GM23248 (cell line): ENCODE data around the gene DDX27. TPM values are rescaled to one million over a fixed set of nuclear protein-coding genes. Genes with fewer than 3 reads are reported as not detected.
"Not testable (repeated sequence)": the region's sequence is repeated elsewhere in the genome, so short reads cannot be mapped to it uniquely, and the experiment has no call there.

Experiments used
- DNase-seq: peaks from one replicate; pipeline ENCODE4 v3.0.0-alpha.2; 2015
- H2AFZ ChIP-seq: fragments of 200-600 bp; sonication (generic); 2 replicates; pipeline ENCODE4 v1.6.1; 2016; ENCODE audit warnings: antibody characterized with exemption
- H3F3A ChIP-seq: fragments of 200-600 bp; sonication (generic); 2 replicates; pipeline ENCODE4 v1.6.1; 2016; ENCODE audit warnings: mild to moderate bottlenecking, antibody characterized with exemption, mixed run types; ENCODE audit not compliant: insufficient read depth
- H3K27ac ChIP-seq: fragments of 200-600 bp; sonication (generic); 2 replicates; pipeline ENCODE4 v1.5.1; 2016; ENCODE audit warnings: mild to moderate bottlenecking
- H3K27me3 ChIP-seq: fragments of 200-600 bp; sonication (generic); replicated peaks from 2 replicates; pipeline ENCODE4 v1.6.1; 2016; ENCODE audit warnings: mild to moderate bottlenecking; ENCODE audit not compliant: insufficient read depth
- H3K36me3 ChIP-seq: fragments of 200-600 bp; sonication (generic); 2 replicates; pipeline ENCODE4 v1.6.1; 2016; ENCODE audit warnings: low read depth, mild to moderate bottlenecking
- H3K4me1 ChIP-seq: fragments of 200-600 bp; sonication (generic); 2 replicates; pipeline ENCODE4 v1.6.1; 2016; ENCODE audit warnings: mild to moderate bottlenecking; ENCODE audit not compliant: insufficient read depth
- H3K4me2 ChIP-seq: fragments of 200-600 bp; sonication (generic); one replicate; pipeline ENCODE4 v1.6.1; 2016; ENCODE audit warnings: mild to moderate bottlenecking; ENCODE audit not compliant: unreplicated experiment
- H3K4me3 ChIP-seq: fragments of 200-600 bp; sonication (generic); 2 replicates; pipeline ENCODE4 v1.5.1; 2016; ENCODE audit warnings: mild to moderate bottlenecking
- H3K79me2 ChIP-seq: fragments of 200-600 bp; sonication (generic); 2 replicates; pipeline ENCODE4 v1.6.1; 2016; ENCODE audit warnings: mild to moderate bottlenecking; ENCODE audit not compliant: insufficient read depth
- H3K9ac ChIP-seq: fragments of 200-600 bp; sonication (generic); 2 replicates; pipeline ENCODE4 v1.6.1; 2016; ENCODE audit warnings: mild to moderate bottlenecking
- H3K9me2 ChIP-seq: fragments of 200-600 bp; sonication (generic); 2 replicates; pipeline ENCODE4 v1.6.1; 2016; ENCODE audit warnings: mixed run types, mild to moderate bottlenecking, moderate library complexity; ENCODE audit not compliant: insufficient read depth
- H3K9me3 ChIP-seq: fragments of 200-600 bp; sonication (generic); one replicate; pipeline ENCODE4 v1.6.1; 2017; ENCODE audit warnings: low read depth
- H4K20me1 ChIP-seq: fragments of 200-600 bp; sonication (generic); 2 replicates; pipeline ENCODE4 v1.6.0; 2016; ENCODE audit not compliant: insufficient read depth
- EZH2 ChIP-seq: fragments of 200-600 bp; sonication (generic); IDR thresholded peaks from 2 replicates; pipeline ENCODE4 v1.6.1; 2018; ENCODE audit warnings: antibody characterized with exemption, mild to moderate bottlenecking; ENCODE audit not compliant: insufficient read depth, poor library complexity, severe bottlenecking
- EZH2phosphoT487 ChIP-seq: fragments of 200-600 bp; sonication (generic); IDR thresholded peaks from 2 replicates; pipeline ENCODE4 v1.6.1; 2018; ENCODE audit warnings: antibody characterized with exemption, moderate library complexity, mild to moderate bottlenecking, low read depth; ENCODE audit not compliant: insufficient read depth
- WGBS, 2 experiments: methylation state at CpG; one replicate each; pipeline ENCODE4 v1.1.6; 2015 to 2017; ENCODE audit warnings: low lambda C conversion rate in 2 of 2, low coverage in 1 of 2; ENCODE audit errors: missing lambda C conversion rate in 2 of 2; 5-methylcytosine and 5-hydroxymethylcytosine counted together
- in situ Hi-C: fragments of 300-500 bp; cut with MboI; formaldehyde crosslinking; loops from 2 replicates; pipeline ENCODE4 v1.15.0; 2020
- polyA plus RNA-seq: library from polyadenylated mRNA; unstranded; fragments of >200 nt; fragmentation: Nextera tagmentation; extraction: Ambion mirVana; gene quantifications from 2 replicates; pipeline ENCODE4 v1.2.1, GENCODE V29; 2016
- total RNA-seq: library from RNA; depleted of rRNA; stranded (reverse); fragments of >200 nt; shearing (Covaris generic); gene quantifications from 2 replicates; pipeline ENCODE4 v1.2.3, GENCODE V29; 2014

DDX27 gene
- total and polyA plus RNA-seq, 2 experiments from 2014 or later = 25.3 to 35.6 TPM

GRCh38 chr20:49210101-49210756 is 9.0 kb upstream of the DDX27 start:
- WGBS, 2 experiments = 88 to 89% methylated on average over 1 of the region's 1 CpG
- H3K27ac ChIP-seq = no peak overlapping the region
- H3K27me3 ChIP-seq = no peaks in the 10 kb centered on the region
- in situ Hi-C loops = no loop called here
- no peaks in the 10 kb centered on the region for H3K36me3 ChIP-seq
- no peaks in the 10 kb centered on the region for H3F3A ChIP-seq
- no peak overlapping the region for H3K4me2 ChIP-seq
- H2AFZ ChIP-seq = no peak overlapping the region
- no peaks in the 10 kb centered on the region for H3K9me3 ChIP-seq
- TF ChIP-seq EZH2phosphoT487 (no peak), EZH2 (no peak)
- no peaks in the 10 kb centered on the region for H3K9me2 ChIP-seq
- H3K9ac ChIP-seq = no peak overlapping the region
- H3K79me2 ChIP-seq = no peaks in the 10 kb centered on the region
- H4K20me1 ChIP-seq = no peaks in the 10 kb centered on the region
- no peak overlapping the region for H3K4me3 ChIP-seq
- no peaks in the 10 kb centered on the region for H3K4me1 ChIP-seq
- no peak for DNase-seq

- no peak overlapping the region for H3K4me3 ChIP-seq
- H3K27ac ChIP-seq = no peak overlapping the region
- no peak for DNase-seq
- no peak overlapping the region for H3K9ac ChIP-seq
- H3K36me3 ChIP-seq = no peaks in the 10 kb centered on the region
- in situ Hi-C loops = no loop called here
- H3K9me3 ChIP-seq = no peaks in the 10 kb centered on the region
- no peak overlapping the region for H3K4me2 ChIP-seq
- no peaks in the 10 kb centered on the region for H3K27me3 ChIP-seq
- WGBS, 2 experiments = 4 to 12% methylated on average over 1 of the region's 1 CpG
- H3F3A ChIP-seq = no peaks in the 10 kb centered on the region
- H3K9me2 ChIP-seq = no peaks in the 10 kb centered on the region
- H3K79me2 ChIP-seq = no peaks in the 10 kb centered on the region
- H3K4me1 ChIP-seq = no peaks in the 10 kb centered on the region
- no peak overlapping the region for H2AFZ ChIP-seq
- no peaks in the 10 kb centered on the region for H4K20me1 ChIP-seq
- TF ChIP-seq EZH2 (no peak), EZH2phosphoT487 (no peak)
Measured at GRCh38 chr20:49210757-49211110, 8.5 kb upstream of the DDX27 start.

- Histone ChIP-seq H3K4me2 (no peak overlapping the region), H2AFZ (no peak overlapping the region), H3K9ac (no peak overlapping the region), H3K9me2 (no peaks in the 10 kb centered on the region), H3K27ac (no peak overlapping the region), H3K36me3 (no peaks in the 10 kb centered on the region), H3K9me3 (no peaks in the 10 kb centered on the region), H3K4me3 (no peak overlapping the region), H3K79me2 (peaks cover 3% of the 10 kb centered on the region), H4K20me1 (no peaks in the 10 kb centered on the region), H3F3A (no peaks in the 10 kb centered on the region), H3K27me3 (no peaks in the 10 kb centered on the region), H3K4me1 (peaks cover 7% of the 10 kb centered on the region; the same call in 1 of the 2 replicates)
- TF ChIP-seq EZH2phosphoT487 (no peak), EZH2 (no peak)
- in situ Hi-C loops = no loop called here
- DNase-seq = peak; percentile 39
Measured at GRCh38 chr20:49214571-49214970, 4.6 kb upstream of the DDX27 start.

DNA sequence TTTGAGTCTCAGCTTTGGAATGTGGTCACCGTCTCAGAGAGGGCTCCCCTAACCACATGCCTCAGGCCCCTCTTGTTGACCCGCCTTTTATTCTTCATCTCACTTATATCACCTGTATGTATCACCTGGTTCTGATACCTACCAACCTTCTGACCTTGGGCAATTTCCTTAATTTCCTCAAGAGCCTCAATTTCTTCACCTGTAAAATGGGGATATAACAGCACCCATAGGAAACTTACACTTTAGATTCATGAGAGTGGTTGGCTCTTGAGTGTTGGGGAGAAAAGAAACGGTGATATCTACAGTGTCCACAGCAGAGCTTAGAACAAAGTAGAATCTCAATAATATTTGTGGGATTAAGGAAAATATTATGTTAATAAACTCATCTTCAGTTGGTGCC is 4.0 kb upstream of the DDX27 start:
- Histone ChIP-seq H4K20me1 (no peaks in the 10 kb centered on the region), H3K27me3 (no peaks in the 10 kb centered on the region), H2AFZ (no peak overlapping the region), H3K4me1 (peaks cover 10% of the 10 kb centered on the region), H3K4me2 (no peak overlapping the region), H3K9me3 (no peaks in the 10 kb centered on the region), H3K9ac (no peak overlapping the region), H3K27ac (no peak overlapping the region), H3K79me2 (peaks cover 9% of the 10 kb centered on the region), H3F3A (no peaks in the 10 kb centered on the region), H3K4me3 (no peak overlapping the region), H3K9me2 (no peaks in the 10 kb centered on the region), H3K36me3 (no peaks in the 10 kb centered on the region)
- DNase-seq = no peak
- TF ChIP-seq EZH2 = no peak
- no peak for TF ChIP-seq EZH2phosphoT487
- in situ Hi-C loops = no loop called here
- WGBS, 2 experiments = 84 to 85% methylated on average over 3 of the region's 3 CpGs

GRCh38 chr20:49216991-49217578 is 2.1 kb upstream of the DDX27 start:
- H3K9ac ChIP-seq = no peak overlapping the region
- TF ChIP-seq EZH2 (no peak), EZH2phosphoT487 (no peak)
- no peaks in the 10 kb centered on the region for H3K9me3 ChIP-seq
- WGBS, 2 experiments = 11 to 12% methylated on average over 11 of the region's 11 CpGs
- no peaks in the 10 kb centered on the region for H3K27me3 ChIP-seq
- H3F3A ChIP-seq = no peaks in the 10 kb centered on the region
- no peaks in the 10 kb centered on the region for H3K9me2 ChIP-seq
- H3K4me2 ChIP-seq = peak overlapping the region; percentile 46
- DNase-seq = peak; percentile 88
- H3K27ac ChIP-seq = no peak overlapping the region
- H3K4me3 ChIP-seq = peak overlapping the region; percentile 41
- H4K20me1 ChIP-seq = no peaks in the 10 kb centered on the region
- in situ Hi-C loops = no loop called here
- H3K36me3 ChIP-seq = 0 out of 2 replicates have a peak, but pooled peaks cover 8% of the 10 kb centered on the region
- H2AFZ ChIP-seq = peak overlapping the region; percentile 82
- H3K79me2 ChIP-seq = peaks cover 28% of the 10 kb centered on the region
- H3K4me1 ChIP-seq = peaks cover 14% of the 10 kb centered on the region

- peaks cover 14% of the 10 kb centered on the region for H3K4me1 ChIP-seq
- DNase-seq, H3F3A ChIP-seq, H4K20me1 ChIP-seq, H3K9me2 ChIP-seq, H3K9me3 ChIP-seq, H3K27me3 ChIP-seq, in situ Hi-C loops: not testable (repeated sequence)
- peak overlapping the region; percentile 87 for H3K9ac ChIP-seq
- peak overlapping the region; percentile 93 for H2AFZ ChIP-seq
- H3K4me2 ChIP-seq = peak overlapping the region; percentile 80
- H3K27ac ChIP-seq = peak overlapping the region; percentile 59
- peak overlapping the region; percentile 100 for H3K4me3 ChIP-seq
- WGBS, 2 experiments = 52 to 62% methylated on average over 13 of the region's 13 CpGs
- peaks cover 15% of the 10 kb centered on the region; the same call in 1 of the 2 replicates for H3K36me3 ChIP-seq
- H3K79me2 ChIP-seq = peaks cover 31% of the 10 kb centered on the region
Measured at GRCh38 chr20:49218739-49219090, 501 bp upstream of the DDX27 start.
